Endothelial cell of umbilical vein (primary cell): ENCODE results near the gene IL1RL2. TPM values are rescaled to one million over a fixed set of nuclear protein-coding genes. Genes with fewer than 3 reads are reported as not detected.

ENCODE experiments used
- BruUV-seq: library from RNA; stranded (reverse); fragments of 400-500 nt; replicated peaks from 2 replicates; lab custom pipeline; 2021; lab: Mats Ljungman, UMichigan
- CTCF ChIA-PET: fragments of 300-600, 350-600 bp; sonication (Branson Sonifier 250); formaldehyde crosslinking; loops from one replicate; lab custom pipeline; 2021; ENCODE audit warnings: antibody characterized with exemption, inconsistent platforms; lab: Charles Lee
- POLR2A ChIA-PET: fragments of 300-600, 350-600 bp; sonication (Branson Sonifier 250); formaldehyde crosslinking; loops from one replicate; lab custom pipeline; 2021; ENCODE audit warnings: antibody characterized with exemption, inconsistent platforms; lab: Charles Lee
- DNase-seq: peaks from one replicate; pipeline ENCODE4 v3.0.0-alpha.2; 2011; ENCODE audit warnings: low read depth, low spot score
- FAIRE-seq: peaks from 2 replicates; lab custom pipeline; 2011; peaks lifted over from hg19 to GRCh38; lab: Jason Lieb, UNC
- H2AFZ ChIP-seq: 2 replicates; pipeline ENCODE4 v1.6.0; 2012; ENCODE audit warnings: low read depth, low read length, control low read depth, inconsistent platforms
- H3K27ac ChIP-seq: 2 replicates; pipeline ENCODE4 v1.5.1; 2011; ENCODE audit warnings: low read depth, mild to moderate bottlenecking, control low read depth, low read length, moderate library complexity; ENCODE audit not compliant: insufficient read depth
- H3K27me3 ChIP-seq, 2 experiments: 2 replicates each; pipeline versions ENCODE4 v1.6.0 to v1.6.1; 2011; ENCODE audit warnings: low read length in 2 of 2, mixed read lengths in 1 of 2; ENCODE audit not compliant: control insufficient read depth in 2 of 2, insufficient read depth in 2 of 2
- H3K36me3 ChIP-seq, 2 experiments: 2 replicates in 1 of 2; 3 replicates in 1 of 2; pipeline ENCODE4 v1.5.1; 2011; ENCODE audit warnings: low read length in 2 of 2, mild to moderate bottlenecking in 1 of 2, moderate library complexity in 1 of 2; ENCODE audit not compliant: control insufficient read depth in 2 of 2, insufficient read depth in 2 of 2; ENCODE audit errors: extremely low read depth in 1 of 2
- H3K4me1 ChIP-seq: 3 replicates; pipeline ENCODE4 v1.5.1; 2011; ENCODE audit warnings: mild to moderate bottlenecking, low read length; ENCODE audit not compliant: control insufficient read depth, insufficient read depth; ENCODE audit errors: extremely low read depth
- H3K4me2 ChIP-seq: 2 replicates; pipeline ENCODE4 v1.6.1; 2011; ENCODE audit warnings: low read length, control low read depth, mixed read lengths; ENCODE audit not compliant: insufficient read depth
- H3K4me3 ChIP-seq, 3 experiments: fragments of 200-600 bp in 1 of 3; sonication (generic), shearing (Covaris generic) in 1 of 3; replicated peaks in 1 of 3; 2 replicates each; pipeline ENCODE4 v1.5.1; 2011 to 2016; ENCODE audit warnings: control low read depth in 3 of 3, low read length in 3 of 3, mild to moderate bottlenecking in 2 of 3, inconsistent platforms in 1 of 3, low read depth in 1 of 3, moderate library complexity in 1 of 3; ENCODE audit not compliant: insufficient read depth in 1 of 3
- H3K79me2 ChIP-seq: 2 replicates; pipeline ENCODE4 v1.6.0; 2012; ENCODE audit warnings: low read length, inconsistent platforms; ENCODE audit not compliant: control insufficient read depth, insufficient read depth
- H3K9ac ChIP-seq: replicated peaks from 2 replicates; pipeline ENCODE3; 2011; ENCODE audit warnings: low read length, control low read depth; ENCODE audit not compliant: insufficient read depth; ENCODE audit errors: extremely low read depth
- H3K9me1 ChIP-seq: replicated peaks from 3 replicates; pipeline ENCODE4 v1.6.0; 2011; ENCODE audit warnings: mild to moderate bottlenecking, low read length; ENCODE audit not compliant: control insufficient read depth, insufficient read depth; ENCODE audit errors: extremely low read depth
- H3K9me3 ChIP-seq: replicated peaks from 2 replicates; pipeline ENCODE4 v1.5.1; 2012; ENCODE audit warnings: low read length, inconsistent platforms; ENCODE audit not compliant: control insufficient read depth, insufficient read depth
- H4K20me1 ChIP-seq: replicated peaks from 2 replicates; pipeline ENCODE3; 2011; ENCODE audit warnings: mild to moderate bottlenecking, low read length; ENCODE audit not compliant: control insufficient read depth, insufficient read depth; ENCODE audit errors: extremely low read depth
- CTCF ChIP-seq, 2 donors: IDR thresholded peaks; 1 replicate in 1 of 2; 2 replicates in 1 of 2; pipeline ENCODE4 v1.5.1; 2011; ENCODE audit warnings: low read length in 2 of 2, mild to moderate bottlenecking in 2 of 2, moderate library complexity in 2 of 2, control low read depth in 1 of 2, inconsistent platforms in 1 of 2, low read depth in 1 of 2; ENCODE audit not compliant: insufficient read depth in 1 of 2; ENCODE audit errors: extremely low read depth in 1 of 2
- EZH2 ChIP-seq: IDR thresholded peaks from 2 replicates; pipeline ENCODE4 v1.6.1; 2012; ENCODE audit warnings: borderline replicate concordance, low read depth, mild to moderate bottlenecking, moderate library complexity, low read length, inconsistent platforms; ENCODE audit not compliant: severe bottlenecking
- FOS ChIP-seq: IDR thresholded peaks from 2 replicates; pipeline ENCODE4 v1.6.1; 2011; ENCODE audit warnings: mild to moderate bottlenecking, low read length, moderate library complexity, borderline replicate concordance; ENCODE audit not compliant: insufficient read depth
- GATA2 ChIP-seq: IDR thresholded peaks from 2 replicates; pipeline ENCODE4 v1.7.0; 2011; ENCODE audit warnings: low read depth, mild to moderate bottlenecking, moderate library complexity, mixed read lengths, low read length; ENCODE audit not compliant: insufficient read length, insufficient read depth
- JUN ChIP-seq: IDR thresholded peaks from 2 replicates; pipeline ENCODE4 v1.6.1; 2011; ENCODE audit warnings: borderline replicate concordance, low read depth; ENCODE audit not compliant: insufficient read length, insufficient read depth
- MAX ChIP-seq: IDR thresholded peaks from 2 replicates; pipeline ENCODE4 v1.6.1; 2011; ENCODE audit not compliant: insufficient read depth, insufficient read length
- MYC ChIP-seq: IDR thresholded peaks from one replicate; pipeline ENCODE4 v1.6.1; 2011; ENCODE audit warnings: mild to moderate bottlenecking, low read depth, low read length
- POLR2A ChIP-seq: IDR thresholded peaks from 2 replicates; pipeline ENCODE4 v1.6.1; 2012; ENCODE audit warnings: low read depth, mild to moderate bottlenecking, control low read depth, low read length
- POLR2AphosphoS5 ChIP-seq: IDR thresholded peaks from 2 replicates; pipeline ENCODE4 v1.6.1; 2012; ENCODE audit warnings: low read depth, mild to moderate bottlenecking, control low read depth, low read length, moderate library complexity; ENCODE audit not compliant: insufficient read depth
- dilution Hi-C: fragments of 300-500 bp; cut with MboI; formaldehyde crosslinking; loops from one replicate; pipeline ENCODE4 v1.15.0; 2019; ENCODE audit warnings: low sequenced_read_pairs; ENCODE audit not compliant: extremely low pct_ligation_motif_present
- intact Hi-C: fragments of 100-400 bp; cut with micrococcal nuclease; formaldehyde crosslinking; loops from one replicate; pipeline ENCODE4 v1.10.0; 2022
- polyA plus RNA-seq, 4 experiments: library from polyadenylated mRNA; depleted of rRNA in 3 of 4; stranded (reverse) in 3 of 4; unstranded in 1 of 4; fragments of >200 nt; gene quantifications; 2 replicates each; pipeline versions ENCODE4 v1.2.1 to v1.2.3, GENCODE V29; 2011 to 2012; ENCODE audit warnings: missing spikeins in 1 of 4
- total RNA-seq: library from RNA; stranded (reverse); gene quantifications from 2 replicates; pipeline ENCODE4 v1.2.3, GENCODE V29; 2021

IL1RL2 gene
- total and polyA plus RNA-seq, 2 donors (not counting 3 experiments of a cell fraction or from before 2014, with no cell fraction given) = 0.11 TPM; not detected in 1

- intact Hi-C loops = no loop called here
- CTCF ChIA-PET = interaction anchor here (1.0 to 2.0 kb wide), 10 partner anchors 21 to 246 kb away, joined by 3 to 22 read pairs (median 6); partner anchors contain the start of gene IL18R1
These were observed 65.4 kb downstream of the IL1RL2 start for GRCh38 chr2:102252236-102252635.

More at GRCh38 chr2:102252236-102252635, 65.4 kb downstream of the IL1RL2 start:
- H3K9me3 ChIP-seq = no peaks in the 10 kb centered on the region
- H3K4me3 ChIP-seq = no peak overlapping the region
- H2AFZ ChIP-seq = no peak overlapping the region
- no peaks in the 10 kb centered on the region for H4K20me1 ChIP-seq
- H3K27ac ChIP-seq = no peak overlapping the region
- H3K4me1 ChIP-seq = peaks cover 10% of the 10 kb centered on the region
- POLR2A ChIA-PET = no interaction called here
- dilution Hi-C loops = no loop called here
- no peak overlapping the region for H3K9ac ChIP-seq
- DNase-seq (no peak), FAIRE-seq (no peak)
- H3K79me2 ChIP-seq = no peaks in the 10 kb centered on the region
- BruUV-seq = no TSS peak
- H3K36me3 ChIP-seq = no peaks in the 10 kb centered on the region
- H3K27me3 ChIP-seq = no peaks in the 10 kb centered on the region
- no peak overlapping the region for H3K4me2 ChIP-seq
- no peak for TF ChIP-seq MAX
- TF ChIP-seq POLR2AphosphoS5 = no peak
- TF ChIP-seq GATA2 = no peak
- no peak for TF ChIP-seq FOS
- no peak for TF ChIP-seq EZH2
- TF ChIP-seq POLR2A = no peak
- no peak for TF ChIP-seq MYC
- no peak for TF ChIP-seq JUN
- TF ChIP-seq CTCF (IDR thresholded peaks at IDR 0.05; ENCODE audit: extremely low read depth in 1 of 2, insufficient read depth in 1 of 2, low read depth in 1 of 2, low read length in 2 of 2) = no peak
- no peaks in the 10 kb centered on the region for H3K9me1 ChIP-seq
